GM12878 (cell line): Measurements from ENCODE around the gene MMEL1. TPM values are rescaled to one million over a fixed set of nuclear protein-coding genes. Genes with fewer than 3 reads are reported as not detected.

Experiments
- ATAC-seq: fragments of 200-7000 bp; cut with Tn5 transposase; 3 replicates; pipeline ENCODE4 v1.9.1; 2020; ENCODE audit warnings: mild to moderate bottlenecking, moderate library complexity
- BruUV-seq: library from RNA; stranded (reverse); fragments of 400-500 nt; replicated peaks from 2 replicates; lab custom pipeline; 2021; lab: Mats Ljungman, UMichigan
- CTCF ChIA-PET: fragments of 300-600 bp; sonication (Branson Sonifier 250); formaldehyde crosslinking; extraction: SDS; loops from one replicate; lab custom pipeline; 2021; ENCODE audit warnings: inconsistent platforms; lab: Yijun Ruan, JAX
- POLR2A ChIA-PET: fragments of 350-600 bp; formaldehyde crosslinking; extraction: SDS; loops from one replicate; lab custom pipeline; 2021; ENCODE audit warnings: inconsistent platforms; lab: Charles Lee
- RAD21 ChIA-PET: fragments of 300-600 bp; sonication (Branson Sonifier 250); formaldehyde crosslinking; loops from one replicate; lab custom pipeline; 2023; ENCODE audit warnings: antibody characterized with exemption; ENCODE audit not compliant: unreplicated experiment; lab: Charles Lee
- SMC1A ChIA-PET: fragments of 300-600 bp; sonication (Branson Sonifier 250); formaldehyde crosslinking; loops from one replicate; lab custom pipeline; 2023; ENCODE audit not compliant: unreplicated experiment, uncharacterized antibody; lab: Charles Lee
- DNase-seq: peaks from one replicate; pipeline ENCODE4 v3.0.0-alpha.2; 2011; ENCODE audit warnings: low read depth, low spot score
- FAIRE-seq: peaks from 3 replicates; lab custom pipeline; 2011; peaks lifted over from hg19 to GRCh38; lab: Jason Lieb, UNC
- H2AFZ ChIP-seq: 2 replicates; pipeline ENCODE4 v1.6.0; 2011; ENCODE audit warnings: low read depth, low read length, control low read depth; ENCODE audit not compliant: control insufficient read depth
- H3K27ac ChIP-seq: 2 replicates; pipeline ENCODE4 v1.5.1; 2011; ENCODE audit warnings: control low read depth; ENCODE audit not compliant: control insufficient read depth, insufficient read depth
- H3K27me3 ChIP-seq, 2 experiments: replicated peaks in 1 of 2; 2 replicates each; pipeline versions ENCODE4 v1.6.0 to v1.6.1; 2011; ENCODE audit warnings: low read length in 1 of 2; ENCODE audit not compliant: control insufficient read depth in 2 of 2, insufficient read depth in 2 of 2
- H3K36me3 ChIP-seq, 2 experiments: 2 replicates each; pipeline ENCODE4 v1.5.1; 2011; ENCODE audit warnings: low read length in 1 of 2; ENCODE audit not compliant: control insufficient read depth in 2 of 2, insufficient read depth in 2 of 2
- H3K4me1 ChIP-seq: 2 replicates; pipeline ENCODE4 v1.6.1; 2011; ENCODE audit warnings: mild to moderate bottlenecking, low read length, moderate library complexity, mixed read lengths; ENCODE audit not compliant: control insufficient read depth, insufficient read depth
- H3K4me2 ChIP-seq: 2 replicates; pipeline ENCODE4 v1.6.0; 2011; ENCODE audit warnings: control low read depth; ENCODE audit not compliant: control insufficient read depth, insufficient read depth
- H3K4me3 ChIP-seq: fragments of 200-600 bp; sonication (generic); 2 replicates; pipeline ENCODE4 v1.5.1; 2016
- H3K79me2 ChIP-seq: 2 replicates; pipeline ENCODE4 v1.6.0; 2011; ENCODE audit warnings: low read length; ENCODE audit not compliant: control insufficient read depth, insufficient read depth
- H3K9ac ChIP-seq: 2 replicates; pipeline ENCODE4 v1.8.0; 2011; ENCODE audit warnings: low read length, control low read depth, mixed read lengths; ENCODE audit not compliant: control insufficient read depth, insufficient read depth
- H3K9me3 ChIP-seq: replicated peaks from 3 replicates; pipeline ENCODE4 v1.5.1; 2011; ENCODE audit warnings: mild to moderate bottlenecking, low read length; ENCODE audit not compliant: control insufficient read depth, insufficient read depth
- H4K20me1 ChIP-seq: 2 replicates; pipeline ENCODE4 v1.6.0; 2011; ENCODE audit not compliant: control insufficient read depth, insufficient read depth
- CHD2 ChIP-seq: IDR thresholded peaks from 2 replicates; pipeline ENCODE4 v1.6.1; 2011; ENCODE audit warnings: low read depth, low read length, improper control_type of control experiment, borderline replicate concordance
- CHD4 ChIP-seq: fragments of 200-600 bp; sonication (generic); IDR thresholded peaks from 2 replicates; pipeline ENCODE4 v1.6.1; 2016; ENCODE audit warnings: mild to moderate bottlenecking
- CREM ChIP-seq: IDR thresholded peaks from 2 replicates; pipeline ENCODE4 v1.6.1; 2014; ENCODE audit warnings: antibody characterized with exemption, low read depth
- FOS ChIP-seq: IDR thresholded peaks from 3 replicates; pipeline ENCODE4 v1.6.1; 2011; ENCODE audit warnings: borderline replicate concordance; ENCODE audit not compliant: insufficient read length; ENCODE audit errors: extremely low read depth
- HDGF ChIP-seq: fragments of 450-650 bp; IDR thresholded peaks from 2 replicates; pipeline ENCODE4 v1.6.1; 2016; ENCODE audit warnings: antibody characterized with exemption
- NFIC ChIP-seq: IDR thresholded peaks from 2 replicates; pipeline ENCODE4 v1.6.1; 2012; ENCODE audit warnings: low read depth, mild to moderate bottlenecking, inconsistent platforms, low read length, moderate library complexity
- NR2C2 ChIP-seq: IDR thresholded peaks from 2 replicates; pipeline ENCODE4 v1.6.1; 2011; ENCODE audit warnings: borderline replicate concordance, low read depth; ENCODE audit not compliant: control insufficient read depth, insufficient read length
- SIX5 ChIP-seq: IDR thresholded peaks from 2 replicates; pipeline ENCODE4 v1.6.1; 2011; ENCODE audit warnings: mild to moderate bottlenecking, low read depth, low read length, moderate library complexity; ENCODE audit not compliant: severe bottlenecking
- SMARCA5 ChIP-seq: fragments of 450-650 bp; IDR thresholded peaks from 2 replicates; pipeline ENCODE4 v1.6.1; 2017; ENCODE audit warnings: mild to moderate bottlenecking
- STAT1 ChIP-seq: fragments of 450-650 bp; conservative IDR thresholded peaks from 2 replicates; pipeline ENCODE4 v1.6.1; 2014; ENCODE audit warnings: antibody characterized with exemption, mild to moderate bottlenecking
- TBL1XR1 ChIP-seq: IDR thresholded peaks from 2 replicates; pipeline ENCODE4 v1.6.1; 2012; ENCODE audit warnings: low read depth, low read length, improper control_type of control experiment
- TCF12 ChIP-seq: IDR thresholded peaks from 2 replicates; pipeline ENCODE4 v1.6.1; 2011; ENCODE audit warnings: low read depth, mild to moderate bottlenecking, low read length
- ZBED1 ChIP-seq: IDR thresholded peaks from 2 replicates; pipeline ENCODE4 v1.6.1; 2016; ENCODE audit warnings: borderline replicate concordance
- ZNF217 ChIP-seq: fragments of 450-650 bp; IDR thresholded peaks from 2 replicates; pipeline ENCODE4 v1.6.1; 2017; ENCODE audit warnings: antibody characterized with exemption, mild to moderate bottlenecking
- WGBS: methylation state at CpG from one replicate; pipeline ENCODE4 v1.1.6; 2016; ENCODE audit warnings: low lambda C conversion rate; ENCODE audit not compliant: insufficient replicate concordance, insufficient coverage; ENCODE audit errors: missing lambda C conversion rate; 5-methylcytosine and 5-hydroxymethylcytosine counted together
- in situ Hi-C: fragments of 300-500 bp; cut with MboI; formaldehyde crosslinking; loops from 9 replicates; pipeline ENCODE4 v1.14.3; 2018; ENCODE audit warnings: mixed read lengths
- intact Hi-C: fragments of 100-400 bp; cut with micrococcal nuclease; formaldehyde crosslinking; loops from one replicate; pipeline ENCODE4 v1.14.2; 2022; ENCODE audit not compliant: unreplicated experiment
- polyA plus RNA-seq, 11 experiments: library from polyadenylated mRNA; depleted of rRNA in 4 of 11; unstranded in 6 of 11; stranded (reverse) in 5 of 11; fragments of >200 nt; fragmentation: Nextera tagmentation in 4 of 11; fragmentation: Illumina TruSeq in 1 of 11; extraction: Ambion mirVana in 4 of 11; extraction: Trizol in 1 of 11; gene quantifications; 1 replicate in 1 of 11; 2 replicates in 10 of 11; pipeline versions ENCODE4 v1.2.1 to v1.2.3, GENCODE V29; 2011 to 2016; ENCODE audit warnings: inconsistent platforms in 2 of 11, missing spikeins in 2 of 11, low read depth in 1 of 11
- total RNA-seq, 4 experiments: library from RNA; depleted of rRNA in 3 of 4; stranded (reverse); fragments of >200 nt in 3 of 4; fragmentation: Illumina TruSeq in 1 of 4; extraction: Trizol in 1 of 4; gene quantifications; 2 replicates each; pipeline versions ENCODE4 v1.2.1 to v1.2.3, GENCODE V29; 2013 to 2021
- TF ChIP-seq, protein P1 (sequence below): fragments of 150-350 bp; IDR thresholded peaks from 2 replicates; pipeline ENCODE4 v1.6.1; 2016; ENCODE audit warnings: low read depth, low read length

MMEL1 gene
- total and polyA plus RNA-seq, 10 of the 15 experiments (the other 5 are each of a cell fraction or from before 2014, with no cell fraction given), result 0.11 TPM; not detected in 9

DNA sequence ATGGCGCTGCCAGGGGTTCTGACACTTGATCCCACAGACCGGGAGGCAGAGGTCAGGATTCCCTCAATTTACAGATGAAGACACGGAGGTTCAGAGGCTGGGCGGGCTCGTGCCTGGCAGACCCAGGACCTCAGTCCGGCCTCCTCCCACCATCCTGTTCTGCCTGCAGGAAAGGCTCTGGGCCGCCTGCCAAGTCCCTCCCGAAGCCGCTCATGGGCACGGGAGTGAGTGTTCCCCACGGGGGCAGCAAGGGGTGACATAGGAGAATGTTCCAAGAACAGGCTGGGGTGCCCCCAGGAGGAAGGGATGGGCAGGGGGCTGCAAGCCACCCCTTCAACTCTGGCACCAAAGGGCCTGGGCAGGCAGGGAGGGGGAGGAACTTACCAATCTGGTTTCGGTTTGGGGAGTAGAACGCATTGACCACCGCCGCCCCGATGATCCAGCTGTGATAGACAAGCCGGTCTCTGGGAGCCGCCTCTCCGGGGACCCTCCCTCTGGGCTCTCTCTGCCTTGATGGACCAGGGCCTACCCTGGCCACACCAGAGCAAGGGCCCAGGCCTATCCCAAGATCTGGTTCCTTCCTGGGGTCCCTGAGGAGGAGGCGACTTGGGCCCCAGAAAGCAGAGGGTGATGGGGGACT, 38.7 kb downstream of the MMEL1 start:
- no peaks in the 10 kb centered on the region for H3K27me3 ChIP-seq
- H3K79me2 ChIP-seq, result no peaks in the 10 kb centered on the region
- H3K4me2 ChIP-seq, result no peak overlapping the region
- no peak overlapping the region for H3K27ac ChIP-seq
- POLR2A ChIA-PET, result no interaction called here
- no peaks in the 10 kb centered on the region for H4K20me1 ChIP-seq
- no peaks in the 10 kb centered on the region for H3K36me3 ChIP-seq
- DNase-seq (no peak), FAIRE-seq (no peak), ATAC-seq (no peak)
- H3K4me1 ChIP-seq, result no peaks in the 10 kb centered on the region
- H3K9me3 ChIP-seq, result no peaks in the 10 kb centered on the region
- TF ChIP-seq CREM, result no peak
- no peak for TF ChIP-seq ZBED1
- TF ChIP-seq CHD2, result no peak
- TF ChIP-seq SIX5, result no peak
- TF ChIP-seq, protein P1, sequence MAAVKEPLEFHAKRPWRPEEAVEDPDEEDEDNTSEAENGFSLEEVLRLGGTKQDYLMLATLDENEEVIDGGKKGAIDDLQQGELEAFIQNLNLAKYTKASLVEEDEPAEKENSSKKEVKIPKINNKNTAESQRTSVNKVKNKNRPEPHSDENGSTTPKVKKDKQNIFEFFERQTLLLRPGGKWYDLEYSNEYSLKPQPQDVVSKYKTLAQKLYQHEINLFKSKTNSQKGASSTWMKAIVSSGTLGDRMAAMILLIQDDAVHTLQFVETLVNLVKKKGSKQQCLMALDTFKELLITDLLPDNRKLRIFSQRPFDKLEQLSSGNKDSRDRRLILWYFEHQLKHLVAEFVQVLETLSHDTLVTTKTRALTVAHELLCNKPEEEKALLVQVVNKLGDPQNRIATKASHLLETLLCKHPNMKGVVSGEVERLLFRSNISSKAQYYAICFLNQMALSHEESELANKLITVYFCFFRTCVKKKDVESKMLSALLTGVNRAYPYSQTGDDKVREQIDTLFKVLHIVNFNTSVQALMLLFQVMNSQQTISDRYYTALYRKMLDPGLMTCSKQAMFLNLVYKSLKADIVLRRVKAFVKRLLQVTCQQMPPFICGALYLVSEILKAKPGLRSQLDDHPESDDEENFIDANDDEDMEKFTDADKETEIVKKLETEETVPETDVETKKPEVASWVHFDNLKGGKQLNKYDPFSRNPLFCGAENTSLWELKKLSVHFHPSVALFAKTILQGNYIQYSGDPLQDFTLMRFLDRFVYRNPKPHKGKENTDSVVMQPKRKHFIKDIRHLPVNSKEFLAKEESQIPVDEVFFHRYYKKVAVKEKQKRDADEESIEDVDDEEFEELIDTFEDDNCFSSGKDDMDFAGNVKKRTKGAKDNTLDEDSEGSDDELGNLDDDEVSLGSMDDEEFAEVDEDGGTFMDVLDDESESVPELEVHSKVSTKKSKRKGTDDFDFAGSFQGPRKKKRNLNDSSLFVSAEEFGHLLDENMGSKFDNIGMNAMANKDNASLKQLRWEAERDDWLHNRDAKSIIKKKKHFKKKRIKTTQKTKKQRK, result no peak
- TF ChIP-seq NFIC, result no peak
- no peak for TF ChIP-seq HDGF
- no peak for TF ChIP-seq STAT1
- TF ChIP-seq TCF12, result no peak
- no peak for TF ChIP-seq NR2C2
- no peak for TF ChIP-seq TBL1XR1
- no peak for TF ChIP-seq FOS
- no peak for TF ChIP-seq CHD4
- TF ChIP-seq ZNF217, result no peak
- no peak for TF ChIP-seq SMARCA5
- SMC1A ChIA-PET, result no interaction called here
- CTCF ChIA-PET, result no interaction called here
- RAD21 ChIA-PET, result no interaction called here
- no peak overlapping the region for H3K4me3 ChIP-seq
- 51% methylated on average over 17 of the region's 20 CpGs for WGBS
- in situ Hi-C loops, result no loop called here
- intact Hi-C loops, result no loop called here
- no peak overlapping the region for H2AFZ ChIP-seq
- BruUV-seq, result no TSS peak
- no peak overlapping the region for H3K9ac ChIP-seq
